ENCODE data around the gene PCBD2.
"Not testable (repeated sequence)": the region's sequence is repeated elsewhere in the genome, so short reads cannot be mapped to it uniquely, and the experiment has no call there.

Gene PCBD2

DNA sequence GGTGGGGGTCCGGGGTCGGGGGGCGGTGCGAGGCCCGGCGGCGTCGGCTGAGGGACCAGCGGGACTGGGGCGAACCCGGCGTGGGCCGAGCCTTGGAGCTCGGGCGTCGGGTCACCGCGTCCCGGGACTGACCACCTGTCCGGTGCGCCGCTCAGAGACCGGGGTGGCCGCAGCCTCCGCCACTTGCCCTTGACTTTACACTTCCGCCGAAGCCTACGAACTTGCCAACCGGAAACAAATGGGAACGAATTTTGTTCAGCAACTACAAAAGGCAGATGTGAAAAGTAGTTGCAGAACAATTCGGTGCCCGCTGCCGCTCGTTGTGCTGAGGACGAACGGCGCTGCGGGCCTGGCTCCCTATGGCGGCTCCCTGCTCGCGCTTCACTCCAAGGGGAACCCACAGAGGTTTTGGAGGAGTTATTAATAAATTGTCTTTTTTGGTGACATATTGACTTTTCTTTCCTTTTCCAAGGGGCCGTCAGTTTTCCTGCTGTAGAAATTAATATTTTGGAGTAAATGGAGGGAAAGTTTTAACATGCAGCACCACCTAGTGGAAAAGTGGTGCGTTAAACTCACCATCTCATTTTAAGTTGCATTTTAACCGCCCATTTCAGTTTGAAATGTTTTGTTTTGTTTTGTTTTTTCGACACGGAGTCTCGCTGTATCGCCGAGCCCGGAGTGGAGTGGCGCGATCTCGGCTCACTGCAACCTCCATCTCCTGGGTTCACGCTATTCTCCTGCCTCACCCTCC lies 490 bp downstream of the PCBD2 start:
- peak; percentile 32 to 49 for DNase-seq (ENCODE audit: low read depth in 2 of 2)

- DNase-seq (ENCODE audit: low read depth in 2 of 2): no peak
These were observed 1.9 kb downstream of the PCBD2 start for GRCh38 chr5:134906811-134907210.

DNA sequence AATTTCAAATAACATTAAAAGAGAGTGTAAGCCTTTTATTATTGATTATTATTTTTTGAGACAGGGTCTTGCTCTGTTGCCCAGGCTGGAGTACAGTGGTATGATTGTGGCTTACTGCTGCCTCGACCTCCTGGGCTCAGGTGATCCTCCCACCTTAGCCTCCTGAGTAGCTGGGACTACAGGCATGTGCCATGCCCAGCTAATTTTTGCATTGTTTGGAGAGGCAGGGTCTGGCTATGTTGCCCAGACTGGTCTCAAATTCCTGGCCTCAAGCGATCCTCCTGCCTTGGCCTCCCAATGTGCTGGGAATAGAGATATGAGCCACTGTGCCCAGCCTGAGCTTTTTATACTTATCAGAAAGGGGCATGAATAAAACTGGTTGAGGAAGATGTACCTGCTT lies 5.8 kb downstream of the PCBD2 start:
- not testable (repeated sequence) for DNase-seq (ENCODE audit: low read depth in 2 of 2)

GRCh38 chr5:134911285-134912206 lies 6.6 kb downstream of the PCBD2 start:
- DNase-seq (ENCODE audit: low read depth in 2 of 2): no peak

GRCh38 chr5:134913254-134913653 lies 8.3 kb downstream of the PCBD2 start:
- DNase-seq (ENCODE audit: low read depth in 2 of 2): no peak

DNA sequence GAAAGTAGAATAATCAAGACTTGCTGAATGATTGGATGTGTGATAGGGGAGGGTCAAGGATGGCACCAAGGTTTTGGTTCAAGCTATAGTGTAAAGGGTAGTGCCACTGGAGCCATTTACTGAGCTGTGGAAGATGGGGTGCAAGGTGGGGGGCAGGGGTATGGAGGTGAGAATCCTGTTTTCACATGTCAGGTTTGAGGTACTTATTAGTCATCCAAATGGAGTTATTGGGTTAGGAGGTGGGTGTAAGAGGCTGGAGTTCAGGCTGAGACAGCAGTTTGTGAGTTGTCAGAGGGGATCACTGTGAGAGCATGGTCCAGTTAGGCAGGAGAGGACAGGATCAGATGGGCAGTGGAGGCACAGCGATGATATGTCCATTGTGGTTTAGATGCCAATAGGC lies 8.9 kb downstream of the PCBD2 start:
- DNase-seq (ENCODE audit: low read depth in 2 of 2): no peak

DNA sequence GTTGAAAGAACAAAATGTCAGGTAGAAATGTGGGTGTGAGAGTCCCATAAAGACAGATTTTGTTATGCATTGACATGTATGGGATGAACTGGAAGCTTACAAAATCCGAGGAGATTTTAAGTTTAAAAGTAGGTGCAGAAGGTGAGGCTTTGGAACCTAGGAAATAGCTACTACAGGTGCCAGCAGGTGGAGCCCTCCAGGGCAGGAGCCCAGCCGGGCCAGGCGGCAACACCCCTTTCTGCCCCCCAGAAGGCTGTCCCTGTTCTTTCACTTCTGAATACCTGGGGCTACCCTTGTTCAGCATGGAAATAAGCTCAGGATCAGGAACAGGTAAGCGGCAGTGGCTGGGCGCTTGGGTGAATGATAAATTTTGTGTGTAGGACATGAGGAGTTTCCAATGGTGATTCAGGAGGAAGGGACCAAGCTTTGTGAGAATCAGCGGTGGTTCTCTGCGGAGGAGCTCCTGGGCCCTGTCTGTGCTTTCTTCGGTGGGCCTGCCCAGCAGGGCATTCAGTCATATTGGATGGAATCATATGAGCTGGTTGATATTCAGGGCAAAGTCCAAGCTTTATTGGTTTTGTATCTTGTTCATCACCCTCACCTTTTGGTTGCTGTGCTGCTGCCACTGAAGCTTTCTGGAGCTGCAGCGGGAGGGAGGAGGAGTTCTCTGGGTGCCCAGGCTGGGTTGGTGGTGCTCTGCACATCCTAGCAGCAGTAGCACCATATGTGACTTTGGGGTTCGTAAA lies 12.3 kb downstream of the PCBD2 start:
- no peak for DNase-seq (ENCODE audit: low read depth in 2 of 2)

DNA sequence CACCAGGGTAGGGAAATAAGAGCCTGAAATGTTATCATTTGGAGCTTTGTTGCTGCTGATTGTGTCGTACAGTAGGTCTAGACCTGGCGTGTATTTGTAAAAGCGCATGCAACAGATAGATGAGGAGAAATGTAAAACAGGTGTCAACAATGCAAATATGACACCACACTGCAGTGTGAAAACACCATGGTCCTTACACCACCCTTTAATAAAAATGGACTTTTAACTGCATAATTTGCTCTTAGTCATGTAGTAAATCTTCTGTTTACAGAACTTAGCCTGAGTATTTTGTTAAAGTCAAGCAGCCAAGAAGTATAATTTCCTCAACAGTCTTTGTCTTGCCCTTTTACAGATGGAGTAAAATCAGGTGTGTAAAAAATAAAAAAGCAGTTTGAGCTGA lies 13.9 kb downstream of the PCBD2 start:
- no peak for DNase-seq (ENCODE audit: low read depth in 2 of 2)

DNA sequence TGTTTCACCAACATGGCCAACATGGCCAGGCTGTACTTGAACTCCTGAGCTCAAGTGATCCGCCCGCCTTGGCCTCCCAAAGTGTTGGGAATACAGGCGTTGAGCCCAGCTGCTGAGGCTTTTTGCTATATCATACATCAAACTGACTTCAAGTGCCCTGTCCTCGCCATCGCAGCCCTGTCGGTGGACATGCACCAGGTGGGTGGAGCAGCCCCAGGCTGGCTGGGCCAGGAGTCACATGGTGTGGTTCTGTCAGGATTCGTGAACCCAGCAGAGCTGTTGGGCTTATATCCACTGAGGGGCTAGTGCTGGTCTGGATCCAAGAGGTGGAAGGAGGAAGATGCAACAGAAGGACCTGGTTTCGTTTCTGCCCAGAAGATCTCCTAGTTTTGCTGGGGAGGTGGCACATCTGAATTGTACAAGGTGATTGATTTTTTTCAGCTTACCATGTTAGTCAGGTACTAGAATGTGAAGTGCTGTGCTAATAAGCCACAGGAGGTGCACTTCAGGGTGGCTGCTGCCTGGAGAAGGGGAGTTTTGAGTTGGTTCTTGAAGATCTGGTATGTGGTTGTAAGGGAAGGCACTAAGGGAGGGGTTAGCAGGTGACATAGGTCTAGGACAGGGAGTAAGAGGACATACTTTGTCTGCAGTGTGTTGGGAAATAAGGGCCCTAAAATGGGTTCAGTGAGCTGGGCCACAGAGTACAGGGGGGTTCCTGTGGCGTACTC lies 16.1 kb downstream of the PCBD2 start:
- DNase-seq (ENCODE audit: low read depth in 2 of 2): no peak

DNA sequence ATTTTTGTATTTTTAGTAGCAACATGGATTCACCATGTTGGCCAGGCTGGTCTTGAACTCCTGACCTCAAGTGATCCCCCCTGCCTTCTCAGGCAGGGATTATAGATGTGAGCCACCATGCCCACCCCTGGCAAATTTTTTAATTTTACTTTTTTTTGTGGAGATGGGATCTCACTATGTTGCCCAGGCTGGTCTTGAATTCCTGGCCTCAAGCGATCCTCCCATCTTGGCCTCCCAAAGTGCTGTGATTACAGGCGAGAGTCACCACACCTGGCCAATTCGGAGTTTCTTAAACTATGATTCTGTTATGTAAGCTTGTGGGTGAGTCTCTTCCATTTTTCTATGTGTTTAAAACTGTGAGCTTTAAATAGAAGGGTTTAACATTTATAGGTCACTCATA lies 27.6 kb downstream of the PCBD2 start:
- no peak for DNase-seq (ENCODE audit: low read depth in 2 of 2)

DNA sequence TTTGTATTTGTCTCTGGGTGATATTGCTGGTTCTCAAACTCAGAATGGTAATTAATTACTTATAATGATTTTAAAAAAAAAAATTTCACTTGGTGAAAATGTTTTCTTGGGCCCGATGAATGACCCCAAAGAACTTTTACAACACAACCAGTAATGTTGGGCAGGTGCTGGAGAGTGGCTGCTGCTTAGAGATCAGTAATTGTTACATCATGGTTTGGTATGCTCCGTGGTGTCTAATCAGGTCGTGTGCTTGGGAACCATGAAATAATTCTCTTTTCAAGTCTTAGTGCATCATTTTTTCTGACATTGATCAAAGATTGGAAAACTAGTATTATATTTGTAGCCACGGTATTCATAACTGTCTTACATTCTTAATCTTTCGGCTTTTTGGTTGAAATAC lies 29.3 kb downstream of the PCBD2 start:
- DNase-seq (ENCODE audit: low read depth in 2 of 2): no peak

- no peak for DNase-seq (ENCODE audit: low read depth in 2 of 2)
These were observed 31.0 kb downstream of the PCBD2 start for GRCh38 chr5:134935711-134936602.

DNA sequence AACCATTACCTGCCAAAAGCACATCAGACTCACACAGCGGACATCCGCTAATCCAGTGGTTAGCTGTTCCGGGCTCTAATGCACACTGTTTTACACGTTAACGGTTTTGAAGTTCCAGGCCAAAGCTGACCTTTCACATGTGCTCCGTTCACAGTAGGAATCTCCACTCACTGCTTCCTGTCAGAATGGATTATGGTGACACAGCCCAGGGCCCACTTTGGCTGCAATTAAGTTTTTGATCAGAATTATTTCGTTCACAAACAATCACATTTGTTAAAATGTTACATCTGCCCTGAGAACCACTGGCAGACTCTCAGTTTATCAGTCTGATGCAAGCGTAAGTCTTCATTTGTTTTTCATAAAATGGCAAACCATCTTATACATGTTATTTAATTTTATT lies 32.6 kb downstream of the PCBD2 start:
- no peak for DNase-seq (ENCODE audit: low read depth in 2 of 2)

GRCh38 chr5:134938030-134938429 lies 33.1 kb downstream of the PCBD2 start:
- DNase-seq (ENCODE audit: low read depth in 2 of 2): no peak

DNA sequence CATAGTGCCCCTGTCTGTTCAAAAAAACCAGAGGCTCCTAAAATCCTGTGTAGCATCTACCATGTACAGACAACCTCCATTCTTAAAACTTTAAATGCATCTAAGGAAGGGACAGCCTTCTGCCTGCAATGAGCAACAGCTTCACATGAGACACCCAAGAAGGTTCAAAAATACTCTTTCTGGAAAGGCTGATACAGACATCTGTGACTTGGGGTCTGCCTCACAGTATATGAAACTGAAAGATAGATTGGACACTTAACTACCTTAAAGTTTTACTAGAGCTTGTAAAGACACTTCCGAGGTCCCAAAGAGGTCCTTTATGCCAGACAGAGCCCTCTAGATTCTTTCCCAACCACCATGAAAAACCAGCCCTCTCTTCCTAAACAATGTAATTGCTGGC lies 34.6 kb downstream of the PCBD2 start:
- DNase-seq (ENCODE audit: low read depth in 2 of 2): no peak

DNA sequence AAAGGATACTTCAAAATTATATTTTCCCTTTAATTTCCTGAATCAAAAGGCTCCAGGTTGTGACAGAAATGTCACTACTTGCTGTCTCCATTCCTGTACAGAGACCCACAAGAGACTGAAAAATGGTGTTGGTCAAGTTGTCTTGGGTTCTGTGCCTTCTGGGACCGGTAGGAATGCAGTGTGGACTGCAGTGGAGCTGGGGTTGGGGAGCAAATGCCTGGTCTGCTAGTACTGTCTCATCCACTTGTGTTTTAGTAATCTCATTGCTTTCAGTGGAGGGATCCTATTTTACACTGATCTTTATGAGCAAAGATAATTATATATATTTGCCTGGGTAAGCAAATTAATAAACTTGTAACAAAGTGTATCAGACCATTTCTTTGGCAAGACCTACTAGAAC lies 38.6 kb downstream of the PCBD2 start:
- no peak for DNase-seq (ENCODE audit: low read depth in 2 of 2)

DNA sequence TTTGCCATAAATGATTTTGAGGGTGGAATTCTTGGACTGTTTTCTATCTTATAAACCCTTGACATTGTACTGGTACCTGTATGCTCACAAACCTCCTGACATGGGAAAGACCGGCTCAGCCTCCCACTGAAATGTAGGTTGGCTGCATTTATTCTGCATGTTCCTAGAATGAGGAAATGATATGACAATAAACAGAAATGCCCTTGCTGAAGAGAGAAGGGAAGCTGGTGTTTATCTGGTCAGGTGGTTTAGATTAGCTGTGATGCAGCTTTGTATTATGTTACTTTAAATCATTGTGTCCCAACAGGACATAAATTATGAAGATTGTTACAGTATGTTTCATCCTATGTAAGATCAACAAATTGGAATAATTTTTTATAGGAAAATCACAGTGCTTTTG lies 39.7 kb downstream of the PCBD2 start:
- peak; percentile 41 to 48 for DNase-seq (ENCODE audit: low read depth in 2 of 2)

DNA sequence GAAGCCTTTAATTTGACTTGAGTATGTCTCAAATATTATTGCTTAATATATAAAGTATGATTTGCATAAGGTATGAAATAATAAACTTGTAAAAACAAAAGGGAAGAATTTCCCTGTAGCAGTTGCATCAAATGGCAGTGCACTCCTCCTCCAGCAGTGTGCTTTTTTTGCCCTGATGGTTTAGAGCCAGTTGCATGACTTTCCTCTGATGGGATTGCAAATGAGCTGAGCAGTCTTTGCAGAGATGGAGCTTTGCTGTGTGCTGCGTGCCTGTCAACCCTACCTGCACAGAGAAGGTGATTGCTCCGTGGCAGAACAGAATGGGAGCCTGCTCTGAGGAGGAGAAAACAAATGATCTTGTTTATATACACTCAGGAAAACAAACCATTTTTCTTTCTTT lies 40.1 kb downstream of the PCBD2 start:
- no peak for DNase-seq (ENCODE audit: low read depth in 2 of 2)

DNA sequence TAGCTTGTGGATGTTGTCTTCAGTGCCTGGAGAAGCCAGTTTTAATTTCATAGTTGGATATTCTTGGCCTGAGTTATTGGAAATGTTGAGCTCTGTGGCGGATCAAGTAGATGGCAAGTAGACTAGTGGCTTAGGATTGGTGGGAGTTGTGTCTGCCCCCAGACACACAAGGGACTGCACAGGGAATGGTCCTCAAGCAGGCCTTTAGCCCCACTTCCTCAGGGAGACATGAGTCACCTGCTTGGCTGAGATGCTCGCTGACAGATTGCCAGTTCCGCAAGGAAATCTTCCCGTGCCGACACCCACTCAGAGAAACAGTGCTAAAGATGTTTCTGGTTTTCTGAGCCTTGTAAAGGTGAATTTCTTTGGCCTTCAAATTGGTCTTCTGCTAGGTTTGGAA lies 44.0 kb downstream of the PCBD2 start:
- peak; percentile 3 to 5 for DNase-seq (ENCODE audit: low read depth in 2 of 2)

DNA sequence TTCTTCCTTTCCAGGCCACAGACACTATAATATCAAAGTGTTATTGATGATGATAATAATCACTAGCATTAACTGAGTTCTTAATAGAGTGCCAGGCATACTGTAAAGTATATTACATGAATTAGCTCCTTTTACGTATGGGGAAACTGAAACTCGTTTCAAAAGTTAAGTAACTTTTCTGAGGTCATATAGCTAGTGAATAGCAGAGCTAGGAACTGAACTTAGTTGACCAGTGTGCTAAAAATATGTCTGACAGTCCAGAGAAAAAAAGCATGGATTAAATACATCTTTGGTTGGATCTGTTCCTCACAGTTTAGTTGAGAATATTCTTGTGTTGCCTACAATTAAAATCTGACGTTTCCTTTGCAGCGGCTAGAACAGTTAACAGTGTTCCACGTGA lies 44.4 kb downstream of the PCBD2 start:
- no peak for DNase-seq (ENCODE audit: low read depth in 2 of 2)
